Loucy (cell line): ENCODE measurements around the gene CCDC73.

Experiments
- CTCF ChIP-seq: fragments of 200-600 bp; sonication (generic); conservative IDR thresholded peaks from 2 replicates; pipeline ENCODE4 v1.5.1; 2014; ENCODE audit warnings: mild to moderate bottlenecking, antibody characterized with exemption, low read length
- EZH2phosphoT487 ChIP-seq: fragments of 200-600 bp; IDR thresholded peaks from 2 replicates; pipeline ENCODE4 v1.6.1; 2018; ENCODE audit warnings: antibody characterized with exemption, mild to moderate bottlenecking, moderate library complexity, borderline replicate concordance

GRCh38 chr11:32794439-32794838 is at the start of gene CCDC73:
- TF ChIP-seq EZH2phosphoT487 (no peak), CTCF (no peak)
